HepG2 (cell line): Measurements from ENCODE around the gene TAB2. TPM values are rescaled to one million over a fixed set of nuclear protein-coding genes. Genes with fewer than 3 reads are reported as not detected.

Source experiments
- ATAC-seq: fragments of 200-7000 bp; cut with Tn5 transposase; 3 replicates; pipeline ENCODE4 v1.9.1; 2020; ENCODE audit warnings: mild to moderate bottlenecking, moderate library complexity
- BruUV-seq: library from RNA; stranded (reverse); fragments of 400-500 nt; replicated peaks from 2 replicates; lab custom pipeline; 2021; lab: Mats Ljungman, UMichigan
- CTCF ChIA-PET: fragments of 300-600 bp; formaldehyde crosslinking; extraction: SDS; loops from one replicate; lab custom pipeline; 2021; ENCODE audit warnings: low total read pairs, inconsistent platforms, low intra/inter-chr PET ratio; lab: Yijun Ruan, JAX
- POLR2A ChIA-PET: fragments of 350-600 bp; sonication (Branson Sonifier 250); formaldehyde crosslinking; loops from one replicate; lab custom pipeline; 2020; ENCODE audit warnings: antibody characterized with exemption, inconsistent platforms; lab: Yijun Ruan, JAX
- DNase-seq: peaks from one replicate; pipeline ENCODE4 v3.0.0-alpha.2; 2015; ENCODE audit warnings: low spot score
- FAIRE-seq: peaks from 3 replicates; lab custom pipeline; 2011; peaks lifted over from hg19 to GRCh38; lab: Jason Lieb, UNC
- H2AFZ ChIP-seq: one replicate; pipeline ENCODE4 v1.6.1; 2011; ENCODE audit warnings: low read length, inconsistent platforms
- H3K27ac ChIP-seq: fragments of 300-600 bp; 3 replicates; pipeline ENCODE4 v1.8.0; 2011; ENCODE audit warnings: mixed run types, mild to moderate bottlenecking, mixed read lengths, low read length, inconsistent platforms; ENCODE audit not compliant: insufficient read depth; ENCODE audit errors: extremely low read length
- H3K27me3 ChIP-seq, 2 experiments: fragments of 200-600 bp in 1 of 2; 2 replicates in 1 of 2; 3 replicates in 1 of 2; pipeline versions ENCODE4 v1.6.0 to v1.8.0; 2011; ENCODE audit warnings: low read length in 2 of 2, mild to moderate bottlenecking in 2 of 2, moderate library complexity in 2 of 2, inconsistent platforms in 1 of 2; ENCODE audit not compliant: insufficient read depth in 2 of 2, control insufficient read depth in 1 of 2
- H3K36me3 ChIP-seq, 2 experiments: fragments of 200-600 bp in 1 of 2; replicated peaks in 1 of 2; 2 replicates in 1 of 2; 3 replicates in 1 of 2; pipeline versions ENCODE4 v1.5.1 to v1.8.0; 2011; ENCODE audit warnings: low read length in 2 of 2, inconsistent platforms in 1 of 2; ENCODE audit not compliant: insufficient read depth in 2 of 2, control insufficient read depth in 1 of 2
- H3K4me1 ChIP-seq: 2 replicates; pipeline ENCODE4 v1.5.1; 2012; ENCODE audit warnings: low read length, inconsistent platforms; ENCODE audit not compliant: insufficient read depth
- H3K4me2 ChIP-seq: 2 replicates; pipeline ENCODE4 v1.6.0; 2011; ENCODE audit warnings: low read depth, low read length, inconsistent platforms
- H3K4me3 ChIP-seq, 3 experiments: fragments of 200-600 bp in 1 of 3; sonication (generic), shearing (Covaris generic) in 1 of 3; replicated peaks in 1 of 3; 2 replicates each; pipeline ENCODE4 v1.5.1; 2011 to 2016; ENCODE audit warnings: low read length in 3 of 3, inconsistent platforms in 2 of 3, low read depth in 2 of 3, mild to moderate bottlenecking in 2 of 3, control low read depth in 1 of 3, mixed read lengths in 1 of 3; ENCODE audit not compliant: insufficient read depth in 1 of 3
- H3K79me2 ChIP-seq: one replicate; pipeline ENCODE4 v1.6.1; 2011; ENCODE audit warnings: low read length, inconsistent platforms; ENCODE audit not compliant: insufficient read depth
- H3K9ac ChIP-seq: 2 replicates; pipeline ENCODE4 v1.6.0; 2011; ENCODE audit warnings: mild to moderate bottlenecking, low read depth, low read length, inconsistent platforms; ENCODE audit not compliant: insufficient read depth
- H3K9me3 ChIP-seq: 2 replicates; pipeline ENCODE4 v1.5.1; 2012; ENCODE audit warnings: mild to moderate bottlenecking, low read length
- H4K20me1 ChIP-seq: 2 replicates; pipeline ENCODE4 v1.6.0; 2011; ENCODE audit warnings: inconsistent platforms, mild to moderate bottlenecking, low read length, moderate library complexity; ENCODE audit not compliant: insufficient read depth
- ATF6 ChIP-seq: sonication (generic); formaldehyde crosslinking; conservative IDR thresholded peaks from 2 replicates; pipeline ENCODE4 v1.4.0; 2020; ENCODE audit warnings: missing genetic modification reagents
- DMAP1 ChIP-seq: IDR thresholded peaks from 2 replicates; pipeline ENCODE4 v1.6.1; 2016
- HNRNPL ChIP-seq: fragments of 200-400 bp; formaldehyde crosslinking; IDR thresholded peaks from 2 replicates; pipeline ENCODE4 v1.6.1; 2017; ENCODE audit warnings: mild to moderate bottlenecking, low read depth, low read length
- KAT2B ChIP-seq: fragments of 150-350 bp; IDR thresholded peaks from 2 replicates; pipeline ENCODE4 v1.6.1; 2014; ENCODE audit warnings: low read depth, low read length, borderline replicate concordance
- MXD1 ChIP-seq: sonication (generic); formaldehyde crosslinking; IDR thresholded peaks from 2 replicates; pipeline ENCODE4 v1.4.0; 2020; ENCODE audit warnings: mild to moderate bottlenecking, missing genetic modification reagents
- NAIF1 ChIP-seq: sonication (generic); formaldehyde crosslinking; IDR thresholded peaks from 2 replicates; pipeline ENCODE4 v1.5.0; 2020; ENCODE audit warnings: mild to moderate bottlenecking, missing genetic modification reagents, borderline replicate concordance
- NFYB ChIP-seq: sonication (generic); formaldehyde crosslinking; IDR thresholded peaks from 2 replicates; pipeline ENCODE4 v1.4.0; 2020; ENCODE audit warnings: missing genetic modification reagents
- ZBTB8A ChIP-seq: sonication (generic); formaldehyde crosslinking; IDR thresholded peaks from 2 replicates; pipeline ENCODE4 v1.4.0; 2020; ENCODE audit warnings: mild to moderate bottlenecking, low read depth, missing genetic modification reagents, borderline replicate concordance
- ZFP82 ChIP-seq: sonication (generic); formaldehyde crosslinking; IDR thresholded peaks from 2 replicates; pipeline ENCODE4 v1.5.1; 2020; ENCODE audit warnings: mild to moderate bottlenecking, missing genetic modification reagents, borderline replicate concordance
- ZKSCAN1 ChIP-seq: fragments of 150-350 bp; IDR thresholded peaks from 2 replicates; pipeline ENCODE4 v1.6.1; 2014; ENCODE audit warnings: low read length
- ZMYM4 ChIP-seq: sonication (generic); formaldehyde crosslinking; IDR thresholded peaks from 2 replicates; pipeline ENCODE4 v1.8.1; 2023; ENCODE audit warnings: mild to moderate bottlenecking, missing genetic modification reagents
- ZNF543 ChIP-seq: sonication (generic); formaldehyde crosslinking; IDR thresholded peaks from 2 replicates; pipeline ENCODE4 v1.4.0; 2020; ENCODE audit warnings: mild to moderate bottlenecking, missing genetic modification reagents
- ZNF777 ChIP-seq: sonication (generic); formaldehyde crosslinking; IDR thresholded peaks from 2 replicates; pipeline ENCODE4 v1.4.0; 2020; ENCODE audit warnings: missing genetic modification reagents
- WGBS: methylation state at CpG from one replicate; pipeline ENCODE4 v1.1.6; 2017; ENCODE audit warnings: low lambda C conversion rate; 5-methylcytosine and 5-hydroxymethylcytosine counted together
- in situ Hi-C: cut with HindIII; loops from 2 replicates; pipeline ENCODE4 v1.10.0; 2017; ENCODE audit warnings: low pct_unique_long_range_greater_than_20kb; ENCODE audit not compliant: extremely low pct_ligation_motif_present
- intact Hi-C: fragments of 100-400 bp; cut with micrococcal nuclease; formaldehyde crosslinking; loops from one replicate; pipeline ENCODE4 v1.10.0; 2022; ENCODE audit not compliant: unreplicated experiment
- polyA plus RNA-seq, 8 experiments: library from polyadenylated mRNA; depleted of rRNA in 3 of 8; stranded (reverse) in 7 of 8; unstranded in 1 of 8; fragments of >200 nt; fragmentation: Illumina TruSeq in 4 of 8; extraction: Trizol in 4 of 8; gene quantifications; 2 replicates each; pipeline versions ENCODE4 v1.2.1 to v1.2.3, GENCODE V29; 2011 to 2016; ENCODE audit warnings: low read depth in 4 of 8, missing spikeins in 1 of 8, mixed read lengths in 1 of 8; ENCODE audit not compliant: insufficient read depth in 1 of 8
- total RNA-seq, 5 experiments: library from RNA; depleted of rRNA; stranded (reverse); fragments of >200 nt; fragmentation: Illumina TruSeq; extraction: Trizol; gene quantifications; 2 replicates each; pipeline ENCODE4 v1.2.3, GENCODE V29; 2016; ENCODE audit warnings: low read depth in 1 of 5

Gene TAB2
- total and polyA plus RNA-seq, 2 of the 13 experiments (the other 11 are each of a cell fraction or from before 2014, with no cell fraction given), result 23.7 to 50.2 TPM

DNA sequence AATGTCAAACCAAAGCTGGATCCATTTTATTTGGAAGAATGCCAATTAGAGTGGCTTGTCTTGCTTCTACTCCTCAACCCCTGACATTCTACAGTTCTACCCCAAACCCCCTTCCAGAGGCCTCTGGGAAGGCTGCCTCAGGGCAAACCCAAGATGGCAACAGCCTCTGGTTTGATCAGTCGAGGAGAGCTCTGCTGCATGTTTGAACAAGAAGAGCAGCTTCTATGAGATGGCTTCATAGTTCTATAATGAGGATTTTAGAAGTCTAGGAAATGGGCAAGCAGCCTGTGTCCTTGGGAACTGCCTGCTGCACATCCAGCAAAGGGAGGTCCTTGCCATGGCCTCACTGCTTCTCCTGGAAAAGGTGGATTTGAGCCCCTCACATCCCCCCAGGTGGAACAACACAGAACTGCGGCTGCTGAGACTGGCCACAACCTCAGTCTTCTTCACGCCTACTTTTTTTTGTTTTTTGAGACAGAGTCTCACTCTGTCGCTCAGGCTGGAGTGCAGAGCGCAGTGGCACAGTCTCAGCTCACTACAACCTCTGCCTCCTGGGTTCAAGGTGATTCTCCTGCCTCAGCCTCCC lies 129.4 kb downstream of the TAB2 start (continued):
- TF ChIP-seq MXD1 (CRISPR knock-in tag) (no peak), ZBTB8A (CRISPR knock-in tag) (no peak), HNRNPL (no peak), DMAP1 (no peak), ZNF543 (CRISPR knock-in tag) (no peak), ZNF777 (no peak), ZKSCAN1 (no peak), KAT2B (no peak)

DNA sequence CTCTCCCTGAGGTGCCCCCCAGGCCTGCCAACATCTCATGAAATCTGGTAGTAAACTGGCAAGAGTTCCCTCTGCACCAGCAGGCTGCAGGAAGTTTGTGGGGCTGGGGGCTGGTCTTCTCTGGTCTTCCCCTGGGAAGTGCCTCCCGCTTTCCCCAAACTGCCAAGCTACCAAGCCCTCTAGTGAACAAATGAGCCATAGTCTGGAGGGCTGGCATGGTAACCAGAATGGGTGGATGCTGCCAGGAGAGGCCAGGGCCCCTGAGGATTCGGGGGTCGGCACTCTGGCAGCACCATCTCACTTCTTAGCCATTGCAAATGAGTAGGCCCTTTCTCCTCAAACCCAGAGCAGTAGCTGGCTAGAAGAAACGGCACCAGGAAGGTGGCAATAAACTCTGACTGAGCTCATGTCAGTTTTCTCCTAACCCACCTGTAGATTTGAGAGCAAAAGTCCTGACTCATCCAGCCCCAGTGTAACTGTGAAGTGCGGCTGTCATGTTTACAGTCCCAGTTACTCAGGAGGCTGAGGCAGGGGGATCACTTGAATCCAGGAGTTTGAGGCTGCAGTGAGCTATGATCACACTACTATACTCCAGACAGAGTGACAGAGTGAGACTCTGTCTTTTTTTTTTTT lies 131.4 kb downstream of the TAB2 start:
- DNase-seq, result no peak
- H3K9me3 ChIP-seq, result no peaks in the 10 kb centered on the region
- H3K79me2 ChIP-seq, result no peaks in the 10 kb centered on the region
- in situ Hi-C loops, result no loop called here
- peaks cover 33% of the 10 kb centered on the region for H3K4me1 ChIP-seq
- FAIRE-seq, result no peak
- WGBS, result 57% methylated on average over 4 of the region's 5 CpGs
- TF ChIP-seq NFYB (CRISPR knock-in tag) (no peak), ZFP82 (CRISPR knock-in tag) (no peak), ZMYM4 (no peak), NAIF1 (no peak), ATF6 (CRISPR knock-in tag) (no peak)
- BruUV-seq, result no TSS peak
- intact Hi-C loops, result no loop called here
- H3K27me3 ChIP-seq, result no peaks in the 10 kb centered on the region
- no peak overlapping the region for H3K4me2 ChIP-seq
- ATAC-seq, result no peak
- ChIA-PET POLR2A (no interaction called here), CTCF (no interaction called here)
- H3K4me3 ChIP-seq, result no peak overlapping the region
- H4K20me1 ChIP-seq, result no peaks in the 10 kb centered on the region
- H3K9ac ChIP-seq, result no peak overlapping the region
- no peaks in the 10 kb centered on the region for H3K36me3 ChIP-seq
- H2AFZ ChIP-seq, result no peak overlapping the region
- no peak overlapping the region for H3K27ac ChIP-seq
